HTERT RPE-1 (cell line): ENCODE data around the gene DNAJC3.

Experiments
- in situ Hi-C: fragments of 300-500 bp; cut with MboI; formaldehyde crosslinking; loops from 4 replicates; pipeline ENCODE4 v1.14.3; 2020; ENCODE audit warnings: low sequenced_read_pairs

DNAJC3 gene

GRCh38 chr13:95833719-95834118 lies 156.8 kb downstream of the DNAJC3 start:
- in situ Hi-C loops = no loop called here

GRCh38 chr13:95834134-95834765 lies 157.3 kb downstream of the DNAJC3 start:
- in situ Hi-C loops = no loop called here

- in situ Hi-C loops = no loop called here
These were observed 165.0 kb downstream of the DNAJC3 start for GRCh38 chr13:95841894-95842293.

- in situ Hi-C loops = no loop called here
These were observed 166.0 kb downstream of the DNAJC3 start for GRCh38 chr13:95842898-95843297.
